Left colon (tissue), 2 donors: ENCODE results near the gene RNF44. TPM values are rescaled to one million over a fixed set of nuclear protein-coding genes. Genes with fewer than 3 reads are reported as not detected.
"Not testable (repeated sequence)": the region's sequence is repeated elsewhere in the genome, so short reads cannot be mapped to it uniquely, and the experiment has no call there.

Source experiments
- ATAC-seq: fragments of 200-7000 bp; cut with Tn5 transposase; one replicate; pipeline ENCODE4 v1.9.1; 2020; ENCODE audit warnings: mild to moderate bottlenecking, moderate library complexity
- DNase-seq, 2 donors: peaks; one replicate each; pipeline ENCODE4 v3.0.0-alpha.2; 2020
- intact Hi-C, 2 donors: fragments of 100-400 bp; cut with DNase I in 1 of 2; cut with micrococcal nuclease in 1 of 2; formaldehyde crosslinking; loops; one replicate each; pipeline versions ENCODE4 v1.11.2 to v1.14.0; 2022; cut with DNase I, micrococcal nuclease
- total RNA-seq, 2 donors: library from RNA; stranded (reverse); fragmentation: NEBNext Ultra II Directional; extraction: Animal tissue kit (Norgen Biotek cat#: 25700); gene quantifications; one replicate each; pipeline ENCODE4 v1.2.1, GENCODE V29; 2021
- donor health status: DM: no; HTN: no; CAD: no.
- donor health status: DM: yes; HTN: yes; CAD: no.

The RNF44 gene
- total RNA-seq, 2 donors from 2014 or later, result 72.5 to 79.6 TPM

GRCh38 chr5:176557846-176558245 lies 20.6 kb upstream of the RNF44 start:
- DNase-seq (no peak), ATAC-seq (no peak)
- intact Hi-C loops, result no loop called here

- no peak for DNase-seq
- intact Hi-C loops, result no loop called here
- peak; percentile 39 for ATAC-seq
Observed at GRCh38 chr5:176553260-176554085, 16.3 kb upstream of the RNF44 start.

GRCh38 chr5:176552332-176552869 lies 15.2 kb upstream of the RNF44 start:
- no peak for DNase-seq
- intact Hi-C loops, result no loop called here
- no peak for ATAC-seq

GRCh38 chr5:176550937-176551336 lies 13.7 kb upstream of the RNF44 start:
- intact Hi-C loops, ATAC-seq, DNase-seq: not testable (repeated sequence)

- intact Hi-C loops, result no loop called here
- DNase-seq, result peak in 1 of 2 donors; percentile 38
- no peak for ATAC-seq
Observed at GRCh38 chr5:176550275-176550831, 13.2 kb upstream of the RNF44 start.

GRCh38 chr5:176549871-176550270 lies 12.7 kb upstream of the RNF44 start:
- ATAC-seq (no peak), DNase-seq (no peak)
- intact Hi-C loops, result no loop called here

GRCh38 chr5:176548967-176549444 lies 11.8 kb upstream of the RNF44 start, which contains the start of gene CDHR2:
Gene CDHR2, plus strand, starts transcription at chr5:176549342. Its CDS starts 16,011 bp downstream, at chr5:176565353.
- DNase-seq (peak; percentile 66 to 71), ATAC-seq (peak; percentile 42)
- intact Hi-C loops, result no loop called here

- ATAC-seq (peak; percentile 43), DNase-seq (peak; percentile 68 to 84)
- intact Hi-C loops, result no loop called here
Observed at GRCh38 chr5:176547802-176548201, 10.6 kb upstream of the RNF44 start.

GRCh38 chr5:176545737-176546509 lies 8.7 kb upstream of the RNF44 start:
- intact Hi-C loops, result no loop called here
- peak; percentile 55 for ATAC-seq
- peak; percentile 83 to 92 for DNase-seq

GRCh38 chr5:176545388-176545736 lies 8.2 kb upstream of the RNF44 start:
- no peak for ATAC-seq
- intact Hi-C loops, result no loop called here
- DNase-seq, result no peak

- intact Hi-C loops, result no loop called here
- DNase-seq (peak; percentile 80 to 91), ATAC-seq (peak; percentile 51)
Observed at GRCh38 chr5:176543428-176544182, 6.4 kb upstream of the RNF44 start.

GRCh38 chr5:176542596-176543427 lies 5.6 kb upstream of the RNF44 start:
- intact Hi-C loops, result no loop called here
- DNase-seq (peak in 1 of 2 donors; percentile 48), ATAC-seq (no peak)

- DNase-seq (peak; percentile 77 to 84), ATAC-seq (peak; percentile 7)
- intact Hi-C loops, result no loop called here
Observed at GRCh38 chr5:176542135-176542595, 5.0 kb upstream of the RNF44 start.

- ATAC-seq (peak; percentile 9), DNase-seq (peak; percentile 86 to 88)
Observed at GRCh38 chr5:176541338-176542134, 4.3 kb upstream of the RNF44 start.

GRCh38 chr5:176540956-176541337 lies 3.7 kb upstream of the RNF44 start:
- no peak for DNase-seq
- no peak for ATAC-seq
- intact Hi-C loops, result no loop called here

More at GRCh38 chr5:176541338-176542134, 4.3 kb upstream of the RNF44 start:
- intact Hi-C loops, result no loop called here

GRCh38 chr5:176540476-176540899 lies 3.3 kb upstream of the RNF44 start:
- intact Hi-C loops, result no loop called here
- DNase-seq (no peak), ATAC-seq (no peak)

- intact Hi-C loops, result no loop called here
- DNase-seq (no peak), ATAC-seq (no peak)
Observed at GRCh38 chr5:176538989-176539384, 1.8 kb upstream of the RNF44 start.
